Activated CD8-positive, alpha-beta T cell treated with anti-CD3 and anti-CD28 coated beads for 36 hours (primary cell): ENCODE data around the gene TEKTIP1. TPM values are rescaled to one million over a fixed set of nuclear protein-coding genes. Genes with fewer than 3 reads are reported as not detected.

ENCODE experiments used
- ATAC-seq: fragments of 200-7000 bp; cut with Tn5 transposase; one replicate; pipeline ENCODE4 v1.10.0; 2021; ENCODE audit warnings: mild to moderate bottlenecking, moderate library complexity
- CTCF ChIA-PET: fragments of 350-600 bp; sonication (Branson Sonifier 250); formaldehyde crosslinking; loops from one replicate; lab custom pipeline; 2021; ENCODE audit warnings: antibody characterized with exemption; lab: Charles Lee
- POLR2A ChIA-PET: fragments of 350-600 bp; sonication (Branson Sonifier 250); formaldehyde crosslinking; loops from one replicate; lab custom pipeline; 2021; ENCODE audit warnings: antibody characterized with exemption; lab: Charles Lee
- DNase-seq: peaks from one replicate; pipeline ENCODE4 v3.0.0-alpha.2; 2020
- H3K27ac Mint-ChIP-seq: one replicate; pipeline ENCODE4 v1.8.0; 2021; ENCODE audit warnings: mild to moderate bottlenecking, mixed read lengths
- H3K27me3 Mint-ChIP-seq: one replicate; pipeline ENCODE4 v1.8.0; 2021; ENCODE audit warnings: mixed read lengths
- H3K36me3 Mint-ChIP-seq: one replicate; pipeline ENCODE4 v1.8.0; 2021; ENCODE audit warnings: low read depth, mixed read lengths
- H3K4me1 Mint-ChIP-seq: one replicate; pipeline ENCODE4 v1.8.0; 2021; ENCODE audit warnings: low read depth, mixed read lengths
- H3K4me3 Mint-ChIP-seq: one replicate; pipeline ENCODE4 v1.8.0; 2021; ENCODE audit warnings: mild to moderate bottlenecking, moderate library complexity, mixed read lengths
- H3K9me3 Mint-ChIP-seq: one replicate; pipeline ENCODE4 v1.8.0; 2021; ENCODE audit warnings: mixed read lengths
- CTCF ChIP-seq: fragments of 200-600 bp; IDR thresholded peaks from one replicate; pipeline ENCODE4 v1.8.0; 2022; ENCODE audit warnings: antibody characterized with exemption, mild to moderate bottlenecking
- intact Hi-C: fragments of 100-400 bp; cut with micrococcal nuclease; formaldehyde crosslinking; loops from one replicate; pipeline ENCODE4 v1.10.0; 2022
- total RNA-seq, 2 experiments: library from RNA; stranded (reverse); gene quantifications; one replicate each; pipeline ENCODE4 v1.2.3, GENCODE V29; 2021

The TEKTIP1 gene
- total RNA-seq, 2 experiments from 2014 or later = 1.6 to 2.4 TPM

- Mint-ChIP-seq H3K27me3 (no peaks in the 10 kb centered on the region), H3K27ac (no peak overlapping the region), H3K36me3 (peaks cover 17% of the 10 kb centered on the region), H3K4me3 (no peak overlapping the region), H3K9me3 (no peaks in the 10 kb centered on the region), H3K4me1 (no peaks in the 10 kb centered on the region)
- ATAC-seq = no peak
- no peak for TF ChIP-seq CTCF
- no peak for DNase-seq
- ChIA-PET POLR2A (interaction anchor here (0.9 to 1.1 kb wide), 2 partner anchors 9 to 10 kb away, joined by 3 read pairs; no protein-coding TSS in a partner anchor), CTCF (no interaction called here)
- intact Hi-C loops = no loop called here
These were observed 7.3 kb upstream of the TEKTIP1 start for GRCh38 chr19:3531716-3532115.

- ATAC-seq (no peak), DNase-seq (no peak)
- H3K36me3 Mint-ChIP-seq = peaks cover 17% of the 10 kb centered on the region
- no peaks in the 10 kb centered on the region for H3K9me3 Mint-ChIP-seq
- H3K4me1 Mint-ChIP-seq = no peaks in the 10 kb centered on the region
- no peaks in the 10 kb centered on the region for H3K27me3 Mint-ChIP-seq
- ChIA-PET CTCF (no interaction called here), POLR2A (interaction anchor here (0.9 to 1.1 kb wide), 3 partner anchors 10 to 21 kb away, joined by 3 read pairs; no protein-coding TSS in a partner anchor)
- intact Hi-C loops = no loop called here
- no peak for TF ChIP-seq CTCF
- no peak overlapping the region for H3K27ac Mint-ChIP-seq
- H3K4me3 Mint-ChIP-seq = no peak overlapping the region
These were observed 6.7 kb upstream of the TEKTIP1 start for GRCh38 chr19:3532154-3532786.

- H3K27ac Mint-ChIP-seq = no peak overlapping the region
- no peak for TF ChIP-seq CTCF
- peaks cover 17% of the 10 kb centered on the region for H3K36me3 Mint-ChIP-seq
- DNase-seq (no peak), ATAC-seq (no peak)
- H3K9me3 Mint-ChIP-seq = no peaks in the 10 kb centered on the region
- H3K4me1 Mint-ChIP-seq = no peaks in the 10 kb centered on the region
- H3K27me3 Mint-ChIP-seq = no peaks in the 10 kb centered on the region
- ChIA-PET POLR2A (interaction anchor here (1.0 kb wide), 2 partner anchors 22 to 74 kb away, joined by 3 read pairs; no protein-coding TSS in a partner anchor), CTCF (no interaction called here)
- intact Hi-C loops = no loop called here
- H3K4me3 Mint-ChIP-seq = no peak overlapping the region
These were observed 5.9 kb upstream of the TEKTIP1 start for GRCh38 chr19:3533033-3533432.

- H3K4me1 Mint-ChIP-seq = no peaks in the 10 kb centered on the region
- H3K9me3 Mint-ChIP-seq = no peaks in the 10 kb centered on the region
- ATAC-seq (no peak), DNase-seq (no peak)
- intact Hi-C loops = no loop called here
- no peaks in the 10 kb centered on the region for H3K27me3 Mint-ChIP-seq
- H3K36me3 Mint-ChIP-seq = peaks cover 22% of the 10 kb centered on the region
- no peak overlapping the region for H3K4me3 Mint-ChIP-seq
- POLR2A ChIA-PET = interaction anchor here (1.0 kb wide), 1 partner anchor 74 kb away, joined by 3 read pairs; no protein-coding TSS in a partner anchor
- CTCF ChIA-PET = no interaction called here
- no peak for TF ChIP-seq CTCF
- H3K27ac Mint-ChIP-seq = no peak overlapping the region
These were observed 5.3 kb upstream of the TEKTIP1 start for GRCh38 chr19:3533563-3534216.
